AG09309 (cell line): ENCODE measurements around the gene OR2V1.
"Not testable (repeated sequence)": the region's sequence is repeated elsewhere in the genome, so short reads cannot be mapped to it uniquely, and the experiment has no call there.

Source experiments
- DNase-seq: peaks from one replicate; pipeline ENCODE4 v3.0.0-alpha.2; 2010; ENCODE audit warnings: low read depth
- H3K4me3 ChIP-seq: 2 replicates; pipeline ENCODE4 v1.5.1; 2011; ENCODE audit warnings: mild to moderate bottlenecking, low read depth, low read length, moderate library complexity; ENCODE audit not compliant: control insufficient read depth
- TF ChIP-seq, protein P1 (sequence below): IDR thresholded peaks from 2 replicates; pipeline ENCODE4 v1.5.1; 2011; ENCODE audit warnings: mild to moderate bottlenecking, low read depth, low read length, inconsistent platforms; ENCODE audit not compliant: insufficient read depth, control insufficient read depth; ENCODE audit errors: missing control alignments

Gene OR2V1, protein sequence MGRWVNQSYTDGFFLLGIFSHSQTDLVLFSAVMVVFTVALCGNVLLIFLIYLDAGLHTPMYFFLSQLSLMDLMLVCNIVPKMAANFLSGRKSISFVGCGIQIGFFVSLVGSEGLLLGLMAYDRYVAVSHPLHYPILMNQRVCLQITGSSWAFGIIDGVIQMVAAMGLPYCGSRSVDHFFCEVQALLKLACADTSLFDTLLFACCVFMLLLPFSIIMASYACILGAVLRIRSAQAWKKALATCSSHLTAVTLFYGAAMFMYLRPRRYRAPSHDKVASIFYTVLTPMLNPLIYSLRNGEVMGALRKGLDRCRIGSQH

DNA sequence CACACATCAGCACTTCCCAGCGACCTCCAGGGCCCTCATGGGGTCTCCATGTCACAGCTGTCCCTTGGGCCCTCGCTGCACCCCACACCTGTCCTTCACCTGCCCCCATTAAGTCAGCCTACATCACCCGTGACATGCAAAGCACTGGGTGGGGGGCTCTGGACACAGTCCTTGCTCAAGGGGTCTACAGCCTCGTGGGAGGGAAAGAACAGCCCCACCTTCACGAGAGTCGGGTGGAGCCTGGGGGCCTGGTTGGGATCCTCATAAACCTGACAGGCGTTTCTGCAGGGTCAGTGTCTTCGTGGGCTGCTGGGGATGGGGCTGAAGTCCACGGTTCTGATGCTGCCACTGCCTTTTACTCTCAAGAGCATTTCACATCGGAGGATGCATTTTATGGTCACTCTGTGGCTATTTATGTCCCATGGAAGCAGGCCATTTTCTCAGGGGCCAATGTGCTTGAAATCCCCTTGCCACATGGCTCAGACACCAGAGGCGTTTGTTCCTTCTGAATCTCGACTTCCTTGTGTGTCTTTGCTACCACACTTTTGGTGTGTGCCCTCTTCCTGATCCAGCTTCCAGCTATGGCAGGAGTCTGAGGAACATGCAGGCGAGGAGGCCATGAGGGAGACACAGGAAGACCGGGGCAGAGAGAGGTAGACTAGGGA, at the start of gene OR2V1:
Gene OR2V1 (minus strand): TSS at position 338 of the 665 bp plus-strand sequence. CDS start 5,865 bp downstream, outside the sequence.
- TF ChIP-seq, protein P1, sequence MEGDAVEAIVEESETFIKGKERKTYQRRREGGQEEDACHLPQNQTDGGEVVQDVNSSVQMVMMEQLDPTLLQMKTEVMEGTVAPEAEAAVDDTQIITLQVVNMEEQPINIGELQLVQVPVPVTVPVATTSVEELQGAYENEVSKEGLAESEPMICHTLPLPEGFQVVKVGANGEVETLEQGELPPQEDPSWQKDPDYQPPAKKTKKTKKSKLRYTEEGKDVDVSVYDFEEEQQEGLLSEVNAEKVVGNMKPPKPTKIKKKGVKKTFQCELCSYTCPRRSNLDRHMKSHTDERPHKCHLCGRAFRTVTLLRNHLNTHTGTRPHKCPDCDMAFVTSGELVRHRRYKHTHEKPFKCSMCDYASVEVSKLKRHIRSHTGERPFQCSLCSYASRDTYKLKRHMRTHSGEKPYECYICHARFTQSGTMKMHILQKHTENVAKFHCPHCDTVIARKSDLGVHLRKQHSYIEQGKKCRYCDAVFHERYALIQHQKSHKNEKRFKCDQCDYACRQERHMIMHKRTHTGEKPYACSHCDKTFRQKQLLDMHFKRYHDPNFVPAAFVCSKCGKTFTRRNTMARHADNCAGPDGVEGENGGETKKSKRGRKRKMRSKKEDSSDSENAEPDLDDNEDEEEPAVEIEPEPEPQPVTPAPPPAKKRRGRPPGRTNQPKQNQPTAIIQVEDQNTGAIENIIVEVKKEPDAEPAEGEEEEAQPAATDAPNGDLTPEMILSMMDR, result no peak

DNA sequence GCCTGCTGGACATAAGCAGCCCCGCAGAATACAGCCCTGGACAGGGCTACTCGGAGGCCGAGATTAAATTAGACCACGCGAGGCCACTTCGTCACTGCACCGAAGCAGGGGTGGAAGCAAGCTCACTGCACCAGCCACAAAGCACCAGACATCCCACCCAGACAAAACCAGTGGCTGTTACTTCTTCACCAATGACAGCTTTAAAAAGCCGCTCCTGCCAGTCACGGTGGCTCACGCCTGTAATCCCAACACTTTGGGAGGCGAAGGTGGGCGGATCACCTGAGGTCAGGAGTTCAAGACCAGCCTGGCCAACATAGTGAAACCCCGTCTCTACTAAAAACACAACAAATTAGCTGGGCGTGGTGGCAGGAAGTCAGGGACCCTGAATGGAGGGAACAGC, 46.6 kb upstream of the OR2V1 start:
- not testable (repeated sequence) for H3K4me3 ChIP-seq, DNase-seq

More for the DNA sequence above, at the start of gene OR2V1:
- no peak for DNase-seq
- no peak within 1 kb of the TSS for H3K4me3 ChIP-seq

DNA sequence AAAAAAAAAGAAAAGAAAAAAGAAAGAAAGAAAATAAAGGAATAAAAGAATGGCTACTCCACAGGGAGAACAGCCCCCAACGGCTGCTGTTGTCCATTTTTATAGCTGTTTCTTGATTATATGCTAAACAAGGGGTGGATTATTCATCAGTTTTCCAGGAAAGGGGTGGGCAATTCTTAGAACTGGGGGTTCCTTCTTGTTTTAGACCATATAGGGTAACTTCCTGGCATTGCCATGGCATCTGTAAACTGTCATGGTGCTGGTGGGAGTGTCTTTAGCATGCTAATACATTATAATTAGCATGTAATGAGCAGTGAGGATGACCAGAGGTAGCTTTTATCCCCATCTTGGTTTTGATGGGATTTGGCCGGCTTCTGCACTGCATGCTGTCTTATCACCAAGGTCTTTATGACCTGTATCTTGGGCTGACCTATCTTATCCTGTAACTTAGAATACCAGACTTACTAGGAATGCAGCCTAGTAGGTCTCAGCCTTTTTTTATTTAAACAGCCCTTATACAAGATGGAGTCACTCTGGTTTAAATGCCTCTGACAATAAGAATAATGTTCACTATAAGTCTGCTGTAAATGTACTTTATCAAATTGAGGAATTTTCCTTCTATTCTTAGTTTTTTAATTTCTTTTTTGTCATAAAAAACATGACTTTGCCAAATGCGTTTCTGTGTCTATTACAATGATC, 45.4 kb upstream of the OR2V1 start:
- DNase-seq, result no peak
- H3K4me3 ChIP-seq, result no peak overlapping the region
- TF ChIP-seq, protein P1, result no peak

DNA sequence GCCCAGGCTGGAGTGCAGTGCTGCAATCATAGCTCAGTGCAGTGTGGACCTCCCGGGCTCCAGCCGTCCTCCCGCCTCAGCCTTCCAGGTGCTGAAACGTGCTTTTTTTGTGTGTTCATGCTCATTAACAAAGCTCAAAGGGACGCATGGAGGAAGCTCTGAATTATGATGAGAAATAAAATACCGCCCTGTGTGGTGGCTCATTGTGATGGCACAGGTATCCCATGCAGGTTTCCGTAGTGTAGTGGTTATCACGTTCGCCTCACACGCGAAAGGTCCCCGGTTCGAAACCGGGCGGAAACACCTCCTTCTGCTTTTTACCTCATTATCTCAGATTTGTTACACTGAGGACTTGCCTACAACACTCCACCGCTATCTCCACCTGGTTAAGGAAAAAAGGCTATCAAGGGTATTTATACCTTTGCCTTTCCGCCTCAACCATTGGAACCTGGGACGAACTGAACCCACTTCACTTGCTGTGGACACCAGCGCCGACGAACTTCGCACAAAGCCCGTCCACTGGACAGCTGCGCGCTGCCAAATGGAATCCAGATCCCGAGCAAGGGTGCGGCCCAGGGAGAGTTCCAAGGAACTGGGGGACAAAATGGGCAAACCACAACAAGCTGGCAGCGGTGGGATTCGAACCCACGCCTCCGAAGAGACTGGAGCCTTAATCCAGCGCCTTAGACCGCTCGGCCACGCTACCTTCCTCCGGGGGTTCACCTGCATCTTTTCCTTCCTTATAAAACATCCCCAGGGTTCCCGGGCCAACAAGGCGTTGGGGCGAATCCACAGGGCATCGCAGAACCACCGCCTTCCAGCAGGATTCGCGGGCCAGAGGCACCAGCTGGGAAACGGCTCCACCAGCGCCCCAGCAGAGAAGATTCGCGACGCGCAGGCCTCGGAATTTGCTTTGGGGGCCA, 42.7 kb upstream of the OR2V1 start:
- TF ChIP-seq, protein P1, result no peak
- no peak for DNase-seq

DNA sequence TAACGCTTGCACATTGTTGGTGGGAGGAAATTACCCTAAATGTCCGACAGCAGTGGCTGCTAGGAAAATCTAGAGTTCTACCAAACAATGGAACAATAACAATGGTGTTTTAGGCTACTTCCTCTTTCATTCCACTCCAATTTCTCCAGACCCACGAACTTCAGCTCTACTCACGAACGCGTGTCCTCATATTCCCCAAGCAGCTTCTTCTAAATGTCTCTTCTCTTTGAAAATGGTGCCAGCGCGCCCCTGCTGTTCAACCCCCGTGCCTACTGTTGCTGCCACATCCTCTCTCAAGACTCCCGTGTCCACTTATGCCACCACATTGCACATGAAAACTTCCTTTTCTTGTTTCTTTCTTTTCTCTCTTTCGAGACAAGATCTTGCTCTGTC, 42.1 kb upstream of the OR2V1 start:
- DNase-seq, result no peak
- TF ChIP-seq, protein P1, result no peak
- H3K4me3 ChIP-seq, result no peak overlapping the region

More for the DNA sequence above, 42.7 kb upstream of the OR2V1 start:
- H3K4me3 ChIP-seq, result no peak overlapping the region

DNA sequence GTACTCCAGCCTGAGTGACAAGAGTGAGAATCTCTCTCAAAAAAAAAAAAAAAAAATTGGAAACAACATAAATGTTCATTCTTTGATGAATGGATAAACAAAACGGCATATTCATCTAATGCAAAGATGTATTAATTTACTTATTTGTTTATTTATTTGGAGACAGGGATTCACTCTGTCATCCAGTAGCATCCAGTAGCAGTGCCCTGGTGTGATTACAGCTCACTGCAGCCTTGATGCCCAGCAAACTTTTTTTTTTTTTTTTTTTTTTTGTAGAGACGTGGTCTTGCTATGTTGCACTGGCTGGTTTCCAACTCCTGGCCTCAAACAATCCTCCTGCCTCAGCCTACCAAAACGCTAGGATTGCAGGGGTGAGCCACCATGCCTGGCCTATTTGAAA, 40.8 kb upstream of the OR2V1 start:
- H3K4me3 ChIP-seq, result no peak overlapping the region
- DNase-seq, result no peak
- TF ChIP-seq, protein P1, result no peak
